WERI-Rb-1 (cell line): ENCODE data around the gene SULT1B1.

Experiments
- DNase-seq: peaks from one replicate; pipeline ENCODE4 v3.0.0-alpha.2; 2020
- H3K27ac ChIP-seq: fragments of 250-450 bp; sonication (Bioruptor Pico); 2 replicates; pipeline ENCODE4 v1.5.1; 2020; ENCODE audit warnings: mild to moderate bottlenecking, moderate library complexity
- H3K27me3 ChIP-seq: fragments of 250-450 bp; sonication (Bioruptor Pico); 2 replicates; pipeline ENCODE4 v1.5.1; 2021; ENCODE audit warnings: mild to moderate bottlenecking, low read depth, moderate library complexity; ENCODE audit not compliant: insufficient read depth, severe bottlenecking
- H3K36me3 ChIP-seq: fragments of 250-450 bp; sonication (Bioruptor Pico); 2 replicates; pipeline ENCODE4 v1.5.1; 2020; ENCODE audit warnings: mild to moderate bottlenecking, moderate library complexity
- H3K4me3 ChIP-seq: 2 replicates; pipeline ENCODE4 v1.5.1; 2011; ENCODE audit warnings: low read depth, mild to moderate bottlenecking, control low read depth, low read length
- H3K9me3 ChIP-seq: fragments of 250-450 bp; sonication (Bioruptor Pico); 2 replicates; pipeline ENCODE4 v1.5.1; 2021; ENCODE audit warnings: mild to moderate bottlenecking, moderate library complexity; ENCODE audit not compliant: severe bottlenecking
- CTCF ChIP-seq: IDR thresholded peaks from 2 replicates; pipeline ENCODE4 v1.5.1; 2011; ENCODE audit warnings: low read depth, mild to moderate bottlenecking, control low read depth, inconsistent platforms, low read length

Gene SULT1B1

GRCh38 chr4:69684804-69685203 lies 75.6 kb downstream of the SULT1B1 start:
- TF ChIP-seq CTCF: no peak
- Histone ChIP-seq H3K36me3 (no peaks in the 10 kb centered on the region), H3K27me3 (no peaks in the 10 kb centered on the region), H3K27ac (no peak overlapping the region), H3K9me3 (no peaks in the 10 kb centered on the region), H3K4me3 (no peak overlapping the region)
- no peak for DNase-seq
